Trophoblast cell (in vitro differentiated cells and primary cell): Measurements from ENCODE around the gene SHOX.

Source experiments
- DNase-seq, 2 donors: peaks; one replicate each; pipeline ENCODE4 v3.0.0-alpha.2; 2016
- H2AFZ ChIP-seq: 2 replicates; pipeline ENCODE4 v1.6.1; 2013; ENCODE audit warnings: low read length, moderate library complexity, mild to moderate bottlenecking; ENCODE audit not compliant: insufficient read depth, poor library complexity
- H2AK5ac ChIP-seq: 2 replicates; pipeline ENCODE4 v1.6.1; 2013; ENCODE audit warnings: mild to moderate bottlenecking, low read length
- H2BK120ac ChIP-seq: 2 replicates; pipeline ENCODE4 v1.6.1; 2013; ENCODE audit warnings: low read length, mild to moderate bottlenecking, moderate library complexity; ENCODE audit not compliant: insufficient read depth, poor library complexity
- H2BK12ac ChIP-seq: 2 replicates; pipeline ENCODE4 v1.6.1; 2013; ENCODE audit warnings: mild to moderate bottlenecking, low read length, moderate library complexity
- H2BK5ac ChIP-seq: 2 replicates; pipeline ENCODE4 v1.6.1; 2013; ENCODE audit warnings: low read length, low read depth, moderate library complexity, mild to moderate bottlenecking; ENCODE audit not compliant: poor library complexity
- H3K14ac ChIP-seq: 2 replicates; pipeline ENCODE4 v1.6.1; 2013; ENCODE audit warnings: mild to moderate bottlenecking, low read length
- H3K18ac ChIP-seq: 2 replicates; pipeline ENCODE4 v1.6.1; 2013; ENCODE audit warnings: mild to moderate bottlenecking, low read length
- H3K23ac ChIP-seq: 2 replicates; pipeline ENCODE4 v1.6.1; 2013; ENCODE audit warnings: low read length
- H3K27ac ChIP-seq: 2 replicates; pipeline ENCODE4 v1.5.1; 2013; ENCODE audit warnings: low read depth, mild to moderate bottlenecking, inconsistent platforms, low read length, moderate library complexity
- H3K27me3 ChIP-seq: 2 replicates; pipeline ENCODE4 v1.6.1; 2013; ENCODE audit warnings: inconsistent platforms, mild to moderate bottlenecking, low read length, moderate library complexity; ENCODE audit not compliant: insufficient read depth
- H3K36me3 ChIP-seq, 2 experiments: 1 replicate in 1 of 2; 2 replicates in 1 of 2; pipeline ENCODE4 v1.6.1; 2013; ENCODE audit warnings: low read length in 2 of 2, mild to moderate bottlenecking in 2 of 2, moderate library complexity in 1 of 2; ENCODE audit not compliant: insufficient read depth in 2 of 2, control insufficient read depth in 1 of 2
- H3K4ac ChIP-seq: 2 replicates; pipeline ENCODE4 v1.6.1; 2013; ENCODE audit warnings: low read depth, mild to moderate bottlenecking, low read length, moderate library complexity
- H3K4me1 ChIP-seq, 2 experiments: 1 replicate in 1 of 2; 2 replicates in 1 of 2; pipeline ENCODE4 v1.6.1; 2013; ENCODE audit warnings: low read length in 2 of 2, mild to moderate bottlenecking in 2 of 2, moderate library complexity in 1 of 2; ENCODE audit not compliant: insufficient read depth in 2 of 2, control insufficient read depth in 1 of 2
- H3K4me2 ChIP-seq: 2 replicates; pipeline ENCODE4 v1.6.1; 2013; ENCODE audit warnings: inconsistent platforms, mild to moderate bottlenecking, low read length, moderate library complexity
- H3K4me3 ChIP-seq: 2 replicates; pipeline ENCODE4 v1.5.1; 2013; ENCODE audit warnings: mild to moderate bottlenecking, low read depth, low read length, inconsistent platforms
- H3K79me1 ChIP-seq: one replicate; pipeline ENCODE4 v1.6.1; 2013; ENCODE audit warnings: low read length
- H3K79me2 ChIP-seq: 2 replicates; pipeline ENCODE4 v1.6.1; 2013; ENCODE audit warnings: low read length, mild to moderate bottlenecking; ENCODE audit not compliant: control insufficient read depth, insufficient read depth, poor library complexity
- H3K9ac ChIP-seq: 2 replicates; pipeline ENCODE4 v1.6.1; 2013; ENCODE audit warnings: mild to moderate bottlenecking, low read length
- H3K9me3 ChIP-seq: 2 replicates; pipeline ENCODE4 v1.6.1; 2013; ENCODE audit warnings: low read depth, mild to moderate bottlenecking, control low read depth, inconsistent platforms, low read length; ENCODE audit not compliant: insufficient read depth
- H4K12ac ChIP-seq: 2 replicates; pipeline ENCODE4 v1.6.1; 2013; ENCODE audit warnings: low read depth, mild to moderate bottlenecking, low read length, moderate library complexity
- H4K8ac ChIP-seq: 2 replicates; pipeline ENCODE4 v1.6.1; 2013; ENCODE audit warnings: low read depth, mild to moderate bottlenecking, low read length, moderate library complexity
- H4K91ac ChIP-seq: one replicate; pipeline ENCODE4 v1.6.1; 2013; ENCODE audit warnings: low read depth, mild to moderate bottlenecking, low read length, moderate library complexity
- WGBS: extraction: QIAGEN DNeasy Blood & Tissue Kit; methylation state at CpG from one replicate; pipeline ENCODE4 v1.1.7; 2013; ENCODE audit warnings: missing lambda C conversion rate; ENCODE audit not compliant: insufficient read length, insufficient coverage; ENCODE audit errors: extremely low coverage; 5-methylcytosine and 5-hydroxymethylcytosine counted together

SHOX gene

DNA sequence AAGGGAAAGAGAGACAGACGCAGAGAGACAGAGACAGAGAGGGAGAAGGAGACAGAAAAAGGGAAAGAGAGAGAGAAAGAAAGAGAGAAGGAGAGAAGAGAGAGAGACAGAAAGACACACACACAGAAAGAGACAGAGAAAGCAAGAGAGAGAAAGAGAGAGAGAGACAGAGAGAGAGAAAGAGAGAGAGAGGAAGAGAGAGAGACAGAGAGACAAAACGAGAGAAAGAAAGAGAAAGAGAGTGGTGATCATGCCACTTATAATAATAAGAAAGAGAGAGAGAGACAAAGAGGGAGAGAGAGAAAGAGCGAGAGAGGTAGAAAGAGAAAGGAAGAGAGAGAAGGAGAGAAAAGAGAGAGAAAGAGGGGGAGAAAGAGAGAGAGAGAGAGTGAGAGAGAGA is 51.4 kb downstream of the SHOX start:
- no CpG with 5 or more reads among the region's 3 CpGs for WGBS

DNA sequence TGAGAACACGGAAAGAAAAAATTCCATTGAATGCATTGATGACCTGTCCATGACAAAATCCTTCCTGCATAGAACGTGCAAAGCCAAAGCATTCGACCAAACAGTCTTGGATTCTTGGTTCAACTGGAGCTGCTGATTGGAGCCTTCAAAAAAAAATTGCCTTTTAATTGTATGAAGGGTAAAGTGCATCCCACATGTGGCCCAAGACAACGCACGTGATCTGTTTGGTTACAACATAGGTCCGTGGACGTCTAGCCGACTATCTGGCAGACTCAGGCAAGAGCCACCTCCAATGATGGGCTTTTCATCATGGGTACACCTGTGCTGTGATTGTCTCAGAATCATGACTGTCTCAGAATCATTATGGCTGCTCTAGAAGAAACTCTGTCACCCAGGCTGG is 52.3 kb downstream of the SHOX start:
- Histone ChIP-seq H3K4ac (no peak overlapping the region), H4K12ac (no peak overlapping the region), H3K23ac (no peak overlapping the region), H2BK120ac (peak overlapping the region; percentile 30), H3K79me2 (no peaks in the 10 kb centered on the region), H4K8ac (no peak overlapping the region), H4K91ac (peak overlapping the region; percentile 13), H3K27ac (no peak overlapping the region), H2AK5ac (no peak overlapping the region), H3K4me2 (no peak overlapping the region), H2AFZ (no peak overlapping the region), H3K79me1 (peaks cover 11% of the 10 kb centered on the region), H3K18ac (no peak overlapping the region), H3K36me3 (no peaks in the 10 kb centered on the region), H2BK5ac (no peak overlapping the region), H3K27me3 (no peaks in the 10 kb centered on the region), H3K14ac (no peak overlapping the region), H3K4me3 (no peak overlapping the region), H3K9ac (no peak overlapping the region), H3K4me1 (peaks cover 12 to 17% of the 10 kb centered on the region in 2 experiments), H2BK12ac (no peak overlapping the region), H3K9me3 (peaks cover 9% of the 10 kb centered on the region)
- WGBS: no CpG with 5 or more reads among the region's 8 CpGs
- no peak for DNase-seq

More for the DNA sequence above, 51.4 kb downstream of the SHOX start:
- Histone ChIP-seq H4K8ac (no peak overlapping the region), H3K4me3 (no peak overlapping the region), H3K14ac (no peak overlapping the region), H4K12ac (no peak overlapping the region), H2BK12ac (no peak overlapping the region), H2AFZ (no peak overlapping the region), H3K79me1 (peaks cover 11% of the 10 kb centered on the region), H3K27me3 (no peaks in the 10 kb centered on the region), H4K91ac (no peak overlapping the region), H3K4ac (no peak overlapping the region), H2BK120ac (no peak overlapping the region), H3K18ac (no peak overlapping the region), H3K27ac (no peak overlapping the region), H3K9me3 (peaks cover 9% of the 10 kb centered on the region), H3K4me2 (no peak overlapping the region), H3K23ac (no peak overlapping the region), H3K36me3 (no peaks in the 10 kb centered on the region), H2BK5ac (no peak overlapping the region), H3K9ac (no peak overlapping the region), H3K4me1 (peaks cover 16 to 17% of the 10 kb centered on the region in 2 experiments), H2AK5ac (no peak overlapping the region), H3K79me2 (no peaks in the 10 kb centered on the region)
- DNase-seq: no peak

DNA sequence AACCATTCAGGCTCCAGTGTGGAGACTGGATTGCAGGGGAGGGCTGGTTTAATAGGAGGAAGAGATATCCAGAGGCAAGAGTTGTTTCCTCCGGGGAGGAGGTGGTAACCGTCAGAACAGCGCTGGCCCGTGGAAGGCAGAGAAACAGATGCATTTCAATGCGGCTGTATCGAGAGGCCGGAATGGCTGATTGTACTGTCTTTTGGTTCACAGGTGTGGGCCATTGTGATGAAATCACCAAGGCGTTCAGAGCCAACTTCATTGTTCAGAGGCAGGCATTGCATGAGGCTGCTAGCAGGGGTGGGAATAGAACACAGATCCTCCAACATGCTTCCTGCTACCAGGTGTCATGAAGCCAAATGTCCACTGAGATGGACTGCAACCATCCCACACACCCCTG is 53.0 kb downstream of the SHOX start:
- H3K18ac ChIP-seq: no peak overlapping the region
- H3K9me3 ChIP-seq: peaks cover 9% of the 10 kb centered on the region
- H3K14ac ChIP-seq: no peak overlapping the region
- H2BK12ac ChIP-seq: peak overlapping the region; percentile 6
- no peaks in the 10 kb centered on the region for H3K36me3 ChIP-seq
- WGBS: no CpG with 5 or more reads among the region's 8 CpGs
- no peak overlapping the region for H2AFZ ChIP-seq
- no peak overlapping the region for H3K4me2 ChIP-seq
- H4K91ac ChIP-seq: peak overlapping the region; percentile 38
- no peaks in the 10 kb centered on the region for H3K79me2 ChIP-seq
- no peak overlapping the region for H2AK5ac ChIP-seq
- H3K27me3 ChIP-seq: no peaks in the 10 kb centered on the region
- no peak for DNase-seq
- no peak overlapping the region for H3K27ac ChIP-seq
- H3K4ac ChIP-seq: no peak overlapping the region
- no peak overlapping the region for H3K4me3 ChIP-seq
- peaks cover 12 to 17% of the 10 kb centered on the region in 2 experiments for H3K4me1 ChIP-seq
- H3K9ac ChIP-seq: no peak overlapping the region
- no peak overlapping the region for H3K23ac ChIP-seq
- peaks cover 11% of the 10 kb centered on the region for H3K79me1 ChIP-seq
- H4K8ac ChIP-seq: no peak overlapping the region
- peak overlapping the region; percentile 10 for H2BK120ac ChIP-seq
- no peak overlapping the region for H4K12ac ChIP-seq
- H2BK5ac ChIP-seq: no peak overlapping the region

DNA sequence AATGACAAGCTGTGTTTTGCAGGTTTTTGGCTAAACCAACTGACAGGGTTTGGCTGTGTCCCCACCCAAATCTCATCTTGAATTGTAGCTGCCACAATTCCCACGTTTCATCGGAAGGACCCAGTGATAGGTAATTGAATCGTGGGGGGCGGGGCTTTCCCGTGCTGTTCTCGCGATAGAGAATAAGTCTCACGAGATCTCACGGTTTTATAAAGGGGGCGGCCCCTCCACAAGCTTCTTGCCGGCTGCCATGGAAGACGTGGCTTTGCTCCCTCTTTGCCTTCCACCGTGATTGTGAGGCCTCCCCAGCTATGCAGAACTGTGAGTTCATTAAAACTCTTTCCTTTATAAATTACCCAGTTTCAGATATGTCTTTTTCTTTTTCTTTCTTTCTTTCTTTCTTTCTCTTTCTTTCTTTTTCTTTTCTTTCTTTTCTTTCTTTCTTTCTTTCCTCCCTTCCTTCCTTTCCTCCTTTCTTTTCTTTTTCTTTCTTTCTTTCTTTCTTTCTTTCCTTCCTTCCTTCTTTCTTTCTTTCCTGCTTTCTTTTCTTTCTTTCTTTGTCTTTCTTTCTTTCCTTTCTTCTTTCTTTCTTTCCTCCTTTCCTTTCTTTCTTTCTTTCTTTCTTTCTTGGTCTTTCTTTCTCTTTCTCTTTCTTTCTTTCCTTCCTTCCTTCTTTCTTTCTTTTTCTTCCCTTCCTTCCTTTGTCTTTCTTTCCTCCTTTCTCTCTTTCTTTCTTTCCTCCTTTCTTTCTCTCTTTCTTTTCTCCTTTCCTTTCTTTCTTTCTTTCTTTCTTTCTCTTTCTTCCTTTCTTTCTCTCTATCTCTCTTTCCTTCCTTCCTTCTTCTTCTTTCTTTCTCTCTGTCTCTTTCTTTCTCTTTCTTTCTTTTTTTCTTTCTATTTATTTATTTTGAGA is 54.8 kb downstream of the SHOX start:
- H3K4ac ChIP-seq: no peak overlapping the region

More for the DNA sequence above, 54.8 kb downstream of the SHOX start:
- Histone ChIP-seq H3K27me3 (no peaks in the 10 kb centered on the region), H3K4me1 (peaks cover 6 to 10% of the 10 kb centered on the region in 2 experiments), H3K79me1 (peaks cover 10% of the 10 kb centered on the region), H3K36me3 (no peaks in the 10 kb centered on the region), H3K14ac (no peak overlapping the region), H4K8ac (no peak overlapping the region), H2AK5ac (no peak overlapping the region), H3K23ac (no peak overlapping the region), H4K91ac (peak overlapping the region; percentile 21), H3K9ac (no peak overlapping the region), H3K4me3 (no peak overlapping the region), H2AFZ (no peak overlapping the region), H3K9me3 (peaks cover 2% of the 10 kb centered on the region), H2BK12ac (peak overlapping the region; percentile 63), H3K18ac (no peak overlapping the region), H3K4me2 (no peak overlapping the region), H3K27ac (no peak overlapping the region), H4K12ac (no peak overlapping the region), H2BK5ac (no peak overlapping the region), H2BK120ac (peak overlapping the region; percentile 12), H3K79me2 (no peaks in the 10 kb centered on the region)
- DNase-seq: no peak
- no CpG with 5 or more reads among the region's 13 CpGs for WGBS
